HEK293 (cell line): ENCODE data around the gene B4GALT5.

Source experiments
- CTCF ChIA-PET: fragments of 350-600 bp; formaldehyde crosslinking; extraction: SDS; loops from one replicate; lab custom pipeline; 2021; ENCODE audit warnings: antibody characterized with exemption; lab: Yijun Ruan, JAX
- POLR2A ChIA-PET: fragments of 300-600 bp; formaldehyde crosslinking; extraction: SDS; loops from one replicate; lab custom pipeline; 2020; ENCODE audit warnings: antibody characterized with exemption, inconsistent platforms; lab: Yijun Ruan, JAX
- H3K27ac ChIP-seq: fragments of 200-500 bp; sonication (Bioruptor generic); 2 replicates; pipeline ENCODE4 v1.5.1; 2014; ENCODE audit warnings: low read depth, low read length, control low read depth, inconsistent platforms; ENCODE audit errors: extremely low read depth
- H3K36me3 ChIP-seq, 2 experiments: fragments of 200-500 bp in 1 of 2; sonication (Bioruptor generic) in 1 of 2; 1 replicate in 1 of 2; 2 replicates in 1 of 2; pipeline ENCODE4 v1.5.1; 2014 to 2017; ENCODE audit warnings: inconsistent platforms in 2 of 2, low read length in 2 of 2; ENCODE audit not compliant: control insufficient read depth in 2 of 2, insufficient read depth in 1 of 2
- H3K4me1 ChIP-seq: fragments of 200-500 bp; sonication (Bioruptor generic); 2 replicates; pipeline ENCODE4 v1.5.1; 2014; ENCODE audit warnings: mild to moderate bottlenecking, low read length, inconsistent platforms; ENCODE audit not compliant: control insufficient read depth, insufficient read depth
- H3K4me3 ChIP-seq: 2 replicates; pipeline ENCODE4 v1.5.1; 2011; ENCODE audit warnings: low read depth, mild to moderate bottlenecking, control low read depth, low read length, moderate library complexity
- H3K9me3 ChIP-seq: fragments of 200-500 bp; sonication (Bioruptor generic); 2 replicates; pipeline ENCODE4 v1.5.1; 2014; ENCODE audit warnings: low read depth, low read length, inconsistent platforms; ENCODE audit not compliant: control insufficient read depth, insufficient read depth
- EGR2 ChIP-seq: fragments of 450-650 bp; formaldehyde crosslinking; IDR thresholded peaks from 2 replicates; pipeline ENCODE4 v1.5.1; 2016; ENCODE audit warnings: low read depth, missing biosample characterization, missing genetic modification characterization
- GLIS1 ChIP-seq: fragments of 450-650 bp; formaldehyde crosslinking; IDR thresholded peaks from 2 replicates; pipeline ENCODE4 v1.5.1; 2016; ENCODE audit warnings: missing biosample characterization, missing genetic modification characterization
- KLF16 ChIP-seq: fragments of 450-650 bp; formaldehyde crosslinking; IDR thresholded peaks from 2 replicates; pipeline ENCODE4 v1.5.1; 2017; ENCODE audit warnings: missing biosample characterization, missing genetic modification characterization
- MZF1 ChIP-seq: fragments of 450-650 bp; formaldehyde crosslinking; IDR thresholded peaks from 2 replicates; pipeline ENCODE4 v1.5.1; 2017; ENCODE audit warnings: missing biosample characterization, missing genetic modification characterization, borderline replicate concordance
- RBAK ChIP-seq: fragments of 450-650 bp; formaldehyde crosslinking; IDR thresholded peaks from 2 replicates; pipeline ENCODE4 v1.5.1; 2016; ENCODE audit warnings: missing biosample characterization, missing genetic modification characterization
- SETDB1 ChIP-seq: IDR thresholded peaks from one replicate; pipeline ENCODE4 v1.6.1; 2017; ENCODE audit warnings: mild to moderate bottlenecking, low read length, moderate library complexity, mixed read lengths; ENCODE audit not compliant: insufficient read length
- SP2 ChIP-seq: fragments of 450-650 bp; formaldehyde crosslinking; IDR thresholded peaks from 2 replicates; pipeline ENCODE4 v1.5.1; 2016; ENCODE audit warnings: missing biosample characterization, missing genetic modification characterization
- SP7 ChIP-seq: fragments of 450-650 bp; formaldehyde crosslinking; IDR thresholded peaks from 2 replicates; pipeline ENCODE4 v1.5.1; 2016; ENCODE audit warnings: missing biosample characterization, missing genetic modification characterization
- TCF7L2 ChIP-seq: IDR thresholded peaks from 2 replicates; pipeline ENCODE4 v1.6.1; 2011; ENCODE audit warnings: low read depth, mild to moderate bottlenecking, inconsistent platforms, low read length, moderate library complexity, borderline replicate concordance
- WT1 ChIP-seq: fragments of 450-650 bp; formaldehyde crosslinking; IDR thresholded peaks from 2 replicates; pipeline ENCODE4 v1.5.1; 2016; ENCODE audit warnings: missing biosample characterization, missing genetic modification characterization
- ZEB2 ChIP-seq: fragments of 450-650 bp; formaldehyde crosslinking; IDR thresholded peaks from 2 replicates; pipeline ENCODE4 v1.5.1; 2016; ENCODE audit warnings: missing biosample characterization, missing genetic modification characterization
- ZFHX2 ChIP-seq: fragments of 450-650 bp; formaldehyde crosslinking; conservative IDR thresholded peaks from 2 replicates; pipeline ENCODE4 v1.5.1; 2016; ENCODE audit warnings: missing biosample characterization, missing genetic modification characterization
- ZFP37 ChIP-seq: fragments of 450-650 bp; formaldehyde crosslinking; IDR thresholded peaks from 2 replicates; pipeline ENCODE4 v1.5.1; 2016; ENCODE audit warnings: missing biosample characterization, missing genetic modification characterization
- ZNF549 ChIP-seq: fragments of 450-650 bp; IDR thresholded peaks from 2 replicates; pipeline ENCODE4 v1.5.1; 2018; ENCODE audit warnings: missing biosample characterization, missing genetic modification characterization, mild to moderate bottlenecking, inconsistent platforms, moderate library complexity
- ZNF600 ChIP-seq: fragments of 450-650 bp; formaldehyde crosslinking; IDR thresholded peaks from 2 replicates; pipeline ENCODE4 v1.5.1; 2016; ENCODE audit warnings: missing biosample characterization, missing genetic modification characterization
- ZNF623 ChIP-seq: fragments of 450-650 bp; formaldehyde crosslinking; IDR thresholded peaks from 2 replicates; pipeline ENCODE4 v1.5.1; 2016; ENCODE audit warnings: missing biosample characterization, missing genetic modification characterization
- ZNF629 ChIP-seq: fragments of 450-650 bp; formaldehyde crosslinking; IDR thresholded peaks from 2 replicates; pipeline ENCODE4 v1.5.1; 2017; ENCODE audit warnings: missing biosample characterization, missing genetic modification characterization
- ZNF654 ChIP-seq: fragments of 450-650 bp; formaldehyde crosslinking; IDR thresholded peaks from 2 replicates; pipeline ENCODE4 v1.5.1; 2016; ENCODE audit warnings: low read depth, missing biosample characterization, missing genetic modification characterization
- ZNF747 ChIP-seq: fragments of 450-650 bp; formaldehyde crosslinking; IDR thresholded peaks from 2 replicates; pipeline ENCODE4 v1.5.1; 2016; ENCODE audit warnings: missing biosample characterization, missing genetic modification characterization
- ZNF791 ChIP-seq: fragments of 450-650 bp; formaldehyde crosslinking; IDR thresholded peaks from 2 replicates; pipeline ENCODE4 v1.5.1; 2016; ENCODE audit warnings: missing biosample characterization, missing genetic modification characterization
- TF ChIP-seq, protein P1 (sequence below): fragments of 450-650 bp; formaldehyde crosslinking; IDR thresholded peaks from 2 replicates; pipeline ENCODE4 v1.5.1; 2017; ENCODE audit warnings: missing biosample characterization, missing genetic modification characterization
- TF ChIP-seq, protein P2 (sequence below): fragments of 450-650 bp; formaldehyde crosslinking; IDR thresholded peaks from 2 replicates; pipeline ENCODE4 v1.5.1; 2016; ENCODE audit warnings: missing biosample characterization, missing genetic modification characterization
- TF ChIP-seq, protein P3 (sequence below): fragments of 450-650 bp; formaldehyde crosslinking; IDR thresholded peaks from 2 replicates; pipeline ENCODE4 v1.5.1; 2016; ENCODE audit warnings: missing biosample characterization, missing genetic modification characterization
- TF ChIP-seq, protein P4 (sequence below): fragments of 450-650 bp; formaldehyde crosslinking; IDR thresholded peaks from 2 replicates; pipeline ENCODE4 v1.5.1; 2016; ENCODE audit warnings: missing biosample characterization, missing genetic modification characterization
- TF ChIP-seq, protein P5 (sequence below): fragments of 450-650 bp; formaldehyde crosslinking; IDR thresholded peaks from 2 replicates; pipeline ENCODE4 v1.5.1; 2016; ENCODE audit warnings: missing biosample characterization, missing genetic modification characterization, low read depth
- TF ChIP-seq, protein P6 (sequence below): fragments of 450-650 bp; formaldehyde crosslinking; IDR thresholded peaks from 2 replicates; pipeline ENCODE4 v1.5.1; 2016; ENCODE audit warnings: missing biosample characterization, missing genetic modification characterization

Gene B4GALT5

DNA sequence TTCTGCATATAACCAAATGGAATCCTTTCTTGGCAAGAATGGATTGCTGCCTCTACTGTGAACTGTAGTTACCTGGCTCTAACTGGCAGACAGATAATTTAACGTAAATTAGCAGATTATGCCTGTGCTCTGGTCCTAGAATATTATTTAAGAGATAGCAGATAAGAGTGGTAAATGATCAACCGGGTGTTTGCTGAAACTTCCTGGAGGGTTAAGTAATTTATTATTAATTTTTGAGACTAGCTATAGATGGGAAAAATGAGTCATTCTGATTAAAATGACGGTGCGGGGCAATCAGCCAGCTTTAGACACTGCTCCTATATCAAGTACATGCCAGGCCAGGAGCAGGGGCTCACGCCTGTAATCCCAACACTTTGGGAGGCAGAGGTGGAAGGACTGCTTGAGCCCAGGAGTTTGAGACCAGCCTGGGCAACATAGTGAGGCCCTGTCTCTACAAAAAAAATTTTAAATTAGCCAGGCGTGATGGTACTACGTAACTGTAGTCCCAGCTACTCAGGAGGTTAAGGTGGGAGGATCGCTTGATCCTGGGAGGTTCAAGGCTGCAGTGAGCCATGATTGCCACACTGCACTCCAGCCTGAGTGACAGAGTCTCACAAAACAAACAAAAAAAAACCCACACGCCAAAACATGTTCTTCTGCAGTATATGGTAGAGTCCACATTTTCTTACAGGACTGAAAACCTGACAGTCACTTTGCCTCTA lies 22.6 kb downstream of the B4GALT5 start:
- Histone ChIP-seq H3K4me1 (peaks cover 11% of the 10 kb centered on the region; the same call in 1 of the 2 replicates), H3K9me3 (no peaks in the 10 kb centered on the region), H3K27ac (no peak overlapping the region), H3K4me3 (no peak overlapping the region), H3K36me3 (no peaks in the 10 kb centered on the region)
- ChIA-PET POLR2A (no interaction called here), CTCF (interaction anchor here (0.6 kb wide), 1 partner anchor 108 kb away, joined by 3 read pairs; no protein-coding TSS in a partner anchor)
- TF ChIP-seq, protein P1, sequence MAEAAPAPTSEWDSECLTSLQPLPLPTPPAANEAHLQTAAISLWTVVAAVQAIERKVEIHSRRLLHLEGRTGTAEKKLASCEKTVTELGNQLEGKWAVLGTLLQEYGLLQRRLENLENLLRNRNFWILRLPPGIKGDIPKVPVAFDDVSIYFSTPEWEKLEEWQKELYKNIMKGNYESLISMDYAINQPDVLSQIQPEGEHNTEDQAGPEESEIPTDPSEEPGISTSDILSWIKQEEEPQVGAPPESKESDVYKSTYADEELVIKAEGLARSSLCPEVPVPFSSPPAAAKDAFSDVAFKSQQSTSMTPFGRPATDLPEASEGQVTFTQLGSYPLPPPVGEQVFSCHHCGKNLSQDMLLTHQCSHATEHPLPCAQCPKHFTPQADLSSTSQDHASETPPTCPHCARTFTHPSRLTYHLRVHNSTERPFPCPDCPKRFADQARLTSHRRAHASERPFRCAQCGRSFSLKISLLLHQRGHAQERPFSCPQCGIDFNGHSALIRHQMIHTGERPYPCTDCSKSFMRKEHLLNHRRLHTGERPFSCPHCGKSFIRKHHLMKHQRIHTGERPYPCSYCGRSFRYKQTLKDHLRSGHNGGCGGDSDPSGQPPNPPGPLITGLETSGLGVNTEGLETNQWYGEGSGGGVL (tag by site-specific recombination): no peak
- TF ChIP-seq, protein P2, sequence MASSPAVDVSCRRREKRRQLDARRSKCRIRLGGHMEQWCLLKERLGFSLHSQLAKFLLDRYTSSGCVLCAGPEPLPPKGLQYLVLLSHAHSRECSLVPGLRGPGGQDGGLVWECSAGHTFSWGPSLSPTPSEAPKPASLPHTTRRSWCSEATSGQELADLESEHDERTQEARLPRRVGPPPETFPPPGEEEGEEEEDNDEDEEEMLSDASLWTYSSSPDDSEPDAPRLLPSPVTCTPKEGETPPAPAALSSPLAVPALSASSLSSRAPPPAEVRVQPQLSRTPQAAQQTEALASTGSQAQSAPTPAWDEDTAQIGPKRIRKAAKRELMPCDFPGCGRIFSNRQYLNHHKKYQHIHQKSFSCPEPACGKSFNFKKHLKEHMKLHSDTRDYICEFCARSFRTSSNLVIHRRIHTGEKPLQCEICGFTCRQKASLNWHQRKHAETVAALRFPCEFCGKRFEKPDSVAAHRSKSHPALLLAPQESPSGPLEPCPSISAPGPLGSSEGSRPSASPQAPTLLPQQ (tag by site-specific recombination): no peak
- TF ChIP-seq ZFHX2 (tag by site-specific recombination) (peak; percentile 40), ZNF549 (tag by site-specific recombination) (no peak), GLIS1 (peak; percentile 23; the same call in 1 of the 2 replicates), WT1 (tag by site-specific recombination) (peak; percentile 49), SP2 (tag by site-specific recombination) (no peak), KLF16 (tag by site-specific recombination) (0 out of 2 replicates have a peak, but pooled peaks have one; percentile 27), ZNF629 (tag by site-specific recombination) (peak; percentile 31; the same call in 1 of the 2 replicates), TCF7L2 (no peak), EGR2 (tag by site-specific recombination) (peak; percentile 48; the same call in 1 of the 2 replicates), SP7 (tag by site-specific recombination) (peak; percentile 17; the same call in 1 of the 2 replicates), ZNF747 (tag by site-specific recombination) (no peak), ZNF623 (tag by site-specific recombination) (no peak), SETDB1 (no peak), ZFP37 (tag by site-specific recombination) (no peak), ZEB2 (tag by site-specific recombination) (0 out of 2 replicates have a peak, but pooled peaks have one; percentile 22), ZNF654 (tag by site-specific recombination) (no peak), MZF1 (no peak), ZNF600 (tag by site-specific recombination) (peak; percentile 69; the same call in 1 of the 2 replicates), ZNF791 (tag by site-specific recombination) (no peak), RBAK (tag by site-specific recombination) (no peak)
- TF ChIP-seq, protein P3, sequence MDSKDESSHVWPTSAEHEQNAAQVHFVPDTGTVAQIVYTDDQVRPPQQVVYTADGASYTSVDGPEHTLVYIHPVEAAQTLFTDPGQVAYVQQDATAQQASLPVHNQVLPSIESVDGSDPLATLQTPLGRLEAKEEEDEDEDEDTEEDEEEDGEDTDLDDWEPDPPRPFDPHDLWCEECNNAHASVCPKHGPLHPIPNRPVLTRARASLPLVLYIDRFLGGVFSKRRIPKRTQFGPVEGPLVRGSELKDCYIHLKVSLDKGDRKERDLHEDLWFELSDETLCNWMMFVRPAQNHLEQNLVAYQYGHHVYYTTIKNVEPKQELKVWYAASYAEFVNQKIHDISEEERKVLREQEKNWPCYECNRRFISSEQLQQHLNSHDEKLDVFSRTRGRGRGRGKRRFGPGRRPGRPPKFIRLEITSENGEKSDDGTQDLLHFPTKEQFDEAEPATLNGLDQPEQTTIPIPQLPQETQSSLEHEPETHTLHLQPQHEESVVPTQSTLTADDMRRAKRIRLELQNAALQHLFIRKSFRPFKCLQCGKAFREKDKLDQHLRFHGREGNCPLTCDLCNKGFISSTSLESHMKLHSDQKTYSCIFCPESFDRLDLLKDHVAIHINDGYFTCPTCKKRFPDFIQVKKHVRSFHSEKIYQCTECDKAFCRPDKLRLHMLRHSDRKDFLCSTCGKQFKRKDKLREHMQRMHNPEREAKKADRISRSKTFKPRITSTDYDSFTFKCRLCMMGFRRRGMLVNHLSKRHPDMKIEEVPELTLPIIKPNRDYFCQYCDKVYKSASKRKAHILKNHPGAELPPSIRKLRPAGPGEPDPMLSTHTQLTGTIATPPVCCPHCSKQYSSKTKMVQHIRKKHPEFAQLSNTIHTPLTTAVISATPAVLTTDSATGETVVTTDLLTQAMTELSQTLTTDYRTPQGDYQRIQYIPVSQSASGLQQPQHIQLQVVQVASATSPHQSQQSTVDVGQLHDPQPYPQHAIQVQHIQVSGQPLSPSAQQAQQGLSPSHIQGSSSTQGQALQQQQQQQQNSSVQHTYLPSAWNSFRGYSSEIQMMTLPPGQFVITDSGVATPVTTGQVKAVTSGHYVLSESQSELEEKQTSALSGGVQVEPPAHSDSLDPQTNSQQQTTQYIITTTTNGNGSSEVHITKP (tag by site-specific recombination): peak; percentile 88
- TF ChIP-seq, protein P4, sequence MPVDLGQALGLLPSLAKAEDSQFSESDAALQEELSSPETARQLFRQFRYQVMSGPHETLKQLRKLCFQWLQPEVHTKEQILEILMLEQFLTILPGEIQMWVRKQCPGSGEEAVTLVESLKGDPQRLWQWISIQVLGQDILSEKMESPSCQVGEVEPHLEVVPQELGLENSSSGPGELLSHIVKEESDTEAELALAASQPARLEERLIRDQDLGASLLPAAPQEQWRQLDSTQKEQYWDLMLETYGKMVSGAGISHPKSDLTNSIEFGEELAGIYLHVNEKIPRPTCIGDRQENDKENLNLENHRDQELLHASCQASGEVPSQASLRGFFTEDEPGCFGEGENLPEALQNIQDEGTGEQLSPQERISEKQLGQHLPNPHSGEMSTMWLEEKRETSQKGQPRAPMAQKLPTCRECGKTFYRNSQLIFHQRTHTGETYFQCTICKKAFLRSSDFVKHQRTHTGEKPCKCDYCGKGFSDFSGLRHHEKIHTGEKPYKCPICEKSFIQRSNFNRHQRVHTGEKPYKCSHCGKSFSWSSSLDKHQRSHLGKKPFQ (tag by site-specific recombination): no peak
- TF ChIP-seq, protein P5, sequence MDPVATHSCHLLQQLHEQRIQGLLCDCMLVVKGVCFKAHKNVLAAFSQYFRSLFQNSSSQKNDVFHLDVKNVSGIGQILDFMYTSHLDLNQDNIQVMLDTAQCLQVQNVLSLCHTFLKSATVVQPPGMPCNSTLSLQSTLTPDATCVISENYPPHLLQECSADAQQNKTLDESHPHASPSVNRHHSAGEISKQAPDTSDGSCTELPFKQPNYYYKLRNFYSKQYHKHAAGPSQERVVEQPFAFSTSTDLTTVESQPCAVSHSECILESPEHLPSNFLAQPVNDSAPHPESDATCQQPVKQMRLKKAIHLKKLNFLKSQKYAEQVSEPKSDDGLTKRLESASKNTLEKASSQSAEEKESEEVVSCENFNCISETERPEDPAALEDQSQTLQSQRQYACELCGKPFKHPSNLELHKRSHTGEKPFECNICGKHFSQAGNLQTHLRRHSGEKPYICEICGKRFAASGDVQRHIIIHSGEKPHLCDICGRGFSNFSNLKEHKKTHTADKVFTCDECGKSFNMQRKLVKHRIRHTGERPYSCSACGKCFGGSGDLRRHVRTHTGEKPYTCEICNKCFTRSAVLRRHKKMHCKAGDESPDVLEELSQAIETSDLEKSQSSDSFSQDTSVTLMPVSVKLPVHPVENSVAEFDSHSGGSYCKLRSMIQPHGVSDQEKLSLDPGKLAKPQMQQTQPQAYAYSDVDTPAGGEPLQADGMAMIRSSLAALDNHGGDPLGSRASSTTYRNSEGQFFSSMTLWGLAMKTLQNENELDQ (tag by site-specific recombination): no peak
- TF ChIP-seq, protein P6, sequence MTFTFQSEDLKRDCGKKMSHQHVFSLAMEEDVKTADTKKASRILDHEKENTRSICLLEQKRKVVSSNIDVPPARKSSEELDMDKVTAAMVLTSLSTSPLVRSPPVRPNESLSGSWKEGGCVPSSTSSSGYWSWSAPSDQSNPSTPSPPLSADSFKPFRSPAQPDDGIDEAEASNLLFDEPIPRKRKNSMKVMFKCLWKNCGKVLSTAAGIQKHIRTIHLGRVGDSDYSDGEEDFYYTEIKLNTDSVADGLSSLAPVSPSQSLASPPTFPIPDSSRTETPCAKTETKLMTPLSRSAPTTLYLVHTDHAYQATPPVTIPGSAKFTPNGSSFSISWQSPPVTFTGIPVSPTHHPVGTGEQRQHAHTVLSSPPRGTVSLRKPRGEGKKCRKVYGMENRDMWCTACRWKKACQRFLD (tag by site-specific recombination): no peak
